Effector memory CD4-positive, alpha-beta T cell (primary cell): ENCODE data around the gene PGAP6.

Experiments used
- DNase-seq, 3 donors: peaks; one replicate each; pipeline ENCODE4 v3.0.0-alpha.2; 2020
- H3K27ac ChIP-seq: 2 replicates; pipeline ENCODE4 v1.7.0; 2013; ENCODE audit warnings: mild to moderate bottlenecking, low read length, moderate library complexity; ENCODE audit not compliant: insufficient read depth, poor library complexity, severe bottlenecking
- H3K27me3 ChIP-seq: replicated peaks from 2 replicates; pipeline ENCODE4 v1.7.0; 2013; ENCODE audit warnings: mild to moderate bottlenecking, low read length; ENCODE audit not compliant: insufficient read depth, control insufficient read depth, poor library complexity, severe bottlenecking
- H3K36me3 ChIP-seq: 2 replicates; pipeline ENCODE4 v1.7.0; 2013; ENCODE audit warnings: mild to moderate bottlenecking, low read length, moderate library complexity; ENCODE audit not compliant: control insufficient read depth, insufficient read depth
- H3K4me1 ChIP-seq: 2 replicates; pipeline ENCODE4 v1.7.0; 2013; ENCODE audit warnings: low read length, mild to moderate bottlenecking; ENCODE audit not compliant: control insufficient read depth, insufficient read depth, poor library complexity, severe bottlenecking
- H3K4me3 ChIP-seq: 2 replicates; pipeline ENCODE4 v1.7.0; 2013; ENCODE audit warnings: low read length, low read depth, mild to moderate bottlenecking; ENCODE audit not compliant: insufficient read depth, poor library complexity, severe bottlenecking
- H3K9me3 ChIP-seq: 2 replicates; pipeline ENCODE4 v1.7.0; 2013; ENCODE audit warnings: mild to moderate bottlenecking, low read length, moderate library complexity; ENCODE audit not compliant: control insufficient read depth

The PGAP6 gene

GRCh38 chr16:373020-373598 is 8.7 kb downstream of the PGAP6 start:
- peaks cover 55% of the 10 kb centered on the region for H3K36me3 ChIP-seq
- no peaks in the 10 kb centered on the region for H3K9me3 ChIP-seq
- H3K27ac ChIP-seq, result no peak overlapping the region
- no peak for DNase-seq
- H3K4me1 ChIP-seq, result peaks cover 21% of the 10 kb centered on the region
- H3K27me3 ChIP-seq, result no peaks in the 10 kb centered on the region
- no peak overlapping the region for H3K4me3 ChIP-seq

- Histone ChIP-seq H3K27me3 (no peaks in the 10 kb centered on the region), H3K9me3 (no peaks in the 10 kb centered on the region), H3K4me1 (peaks cover 21% of the 10 kb centered on the region), H3K4me3 (no peak overlapping the region), H3K27ac (no peak overlapping the region), H3K36me3 (peaks cover 60% of the 10 kb centered on the region)
- DNase-seq, result no peak
These were observed 9.3 kb downstream of the PGAP6 start for GRCh38 chr16:372302-372983.

GRCh38 chr16:371515-372301 is 10.1 kb downstream of the PGAP6 start:
- Histone ChIP-seq H3K36me3 (peaks cover 59% of the 10 kb centered on the region), H3K27ac (no peak overlapping the region)

GRCh38 chr16:370979-371514 is 10.7 kb downstream of the PGAP6 start:
- Histone ChIP-seq H3K4me1 (peaks cover 21% of the 10 kb centered on the region), H3K27me3 (no peaks in the 10 kb centered on the region), H3K36me3 (peaks cover 57% of the 10 kb centered on the region), H3K27ac (peak overlapping the region; percentile 37), H3K9me3 (no peaks in the 10 kb centered on the region), H3K4me3 (peak overlapping the region; percentile 37)
- DNase-seq, result no peak

More at GRCh38 chr16:371515-372301, 10.1 kb downstream of the PGAP6 start:
- H3K4me1 ChIP-seq, result peaks cover 21% of the 10 kb centered on the region
- no peak for DNase-seq
- H3K27me3 ChIP-seq, result no peaks in the 10 kb centered on the region
- H3K9me3 ChIP-seq, result no peaks in the 10 kb centered on the region
- no peak overlapping the region for H3K4me3 ChIP-seq

GRCh38 chr16:370443-370842 is 11.3 kb downstream of the PGAP6 start, which contains the start of gene MRPL28:
Gene MRPL28 (minus strand): TSS chr16:370538. CDS start chr16:370218, 320 bp downstream.
- peak; percentile 82 to 88 (median 84) for DNase-seq
- Histone ChIP-seq H3K27me3 (no peaks in the 10 kb centered on the region), H3K4me3 (peak within 1 kb of the TSS; percentile 37), H3K9me3 (no peaks in the 10 kb centered on the region), H3K36me3 (peaks cover 54% of the 10 kb centered on the region), H3K4me1 (peaks cover 21% of the 10 kb centered on the region), H3K27ac (peak within 1 kb of the TSS; percentile 37)

GRCh38 chr16:369866-370436 is 11.8 kb downstream of the PGAP6 start:
- H3K4me3 ChIP-seq, result peak overlapping the region; percentile 37
- H3K4me1 ChIP-seq, result peaks cover 21% of the 10 kb centered on the region
- no peaks in the 10 kb centered on the region for H3K9me3 ChIP-seq
- H3K36me3 ChIP-seq, result peaks cover 50% of the 10 kb centered on the region
- DNase-seq, result no peak
- H3K27ac ChIP-seq, result peak overlapping the region; percentile 18
- no peaks in the 10 kb centered on the region for H3K27me3 ChIP-seq

GRCh38 chr16:369275-369865 is 12.4 kb downstream of the PGAP6 start:
- Histone ChIP-seq H3K27ac (no peak overlapping the region), H3K27me3 (no peaks in the 10 kb centered on the region), H3K36me3 (peaks cover 44% of the 10 kb centered on the region), H3K4me3 (no peak overlapping the region), H3K9me3 (no peaks in the 10 kb centered on the region), H3K4me1 (peaks cover 21% of the 10 kb centered on the region)
- no peak for DNase-seq

- H3K9me3 ChIP-seq, result no peaks in the 10 kb centered on the region
- no peak for DNase-seq
- H3K36me3 ChIP-seq, result peaks cover 36% of the 10 kb centered on the region
- no peak overlapping the region for H3K4me3 ChIP-seq
- H3K27ac ChIP-seq, result no peak overlapping the region
- no peaks in the 10 kb centered on the region for H3K27me3 ChIP-seq
- peaks cover 21% of the 10 kb centered on the region for H3K4me1 ChIP-seq
These were observed 13.2 kb downstream of the PGAP6 start for GRCh38 chr16:368388-369158.

- Histone ChIP-seq H3K4me3 (no peak overlapping the region), H3K36me3 (peaks cover 34% of the 10 kb centered on the region), H3K4me1 (peaks cover 21% of the 10 kb centered on the region), H3K9me3 (no peaks in the 10 kb centered on the region), H3K27me3 (no peaks in the 10 kb centered on the region), H3K27ac (no peak overlapping the region)
- no peak for DNase-seq
These were observed 14.4 kb downstream of the PGAP6 start for GRCh38 chr16:367333-367903.
